ENCODE measurements around the gene DIP2B.

- TF ChIP-seq FOXK2 (IDR thresholded peaks at IDR 0.05): no peak
- no peak for TF ChIP-seq CEBPB (IDR thresholded peaks at IDR 0.05; ENCODE audit: borderline replicate concordance, low read depth, low read length)
- TF ChIP-seq YY1 (IDR thresholded peaks at IDR 0.05; ENCODE audit: insufficient read depth, insufficient replicate concordance, low read depth, low read length): no peak
- TF ChIP-seq BCL3 (CRISPR knock-in tag; IDR thresholded peaks at IDR 0.05): no peak
These were observed 51.5 kb downstream of the DIP2B start for GRCh38 chr12:50556273-50556672.
